Body of pancreas (tissue), 4 donors: ENCODE results near the gene FAM76B.

Experiments
- CTCF ChIP-seq, 7 experiments: fragments of 450-650 bp in 4 of 7; fragments of 200-600 bp in 3 of 7; sonication (generic) in 3 of 7; IDR thresholded peaks; one replicate each; pipeline ENCODE4 v1.5.1; 2016 to 2019; ENCODE audit warnings: antibody characterized with exemption in 7 of 7
- POLR2A ChIP-seq, 3 donors: fragments of 450-650 bp; IDR thresholded peaks; one replicate each; pipeline ENCODE4 v1.6.1; 2016; ENCODE audit warnings: antibody characterized with exemption in 3 of 3, mild to moderate bottlenecking in 2 of 3

GRCh38 chr11:95791709-95792033 lies 2.1 kb upstream of the FAM76B start:
- no peak for TF ChIP-seq POLR2A (IDR thresholded peaks at IDR 0.05)
- TF ChIP-seq CTCF (IDR thresholded peaks at IDR 0.05), result no peak
